Mesendoderm (in vitro differentiated cells): ENCODE data around the gene NKD1.

ENCODE experiments used
- DNase-seq: peaks from one replicate; pipeline ENCODE4 v3.0.0; 2013
- H2AK5ac ChIP-seq: 2 replicates; pipeline ENCODE4 v1.6.1; 2013; ENCODE audit warnings: low read length, inconsistent platforms
- H2BK120ac ChIP-seq: 2 replicates; pipeline ENCODE4 v1.6.1; 2013; ENCODE audit warnings: low read depth, mild to moderate bottlenecking, low read length, moderate library complexity, mixed read lengths
- H2BK15ac ChIP-seq: replicated peaks from 2 replicates; pipeline ENCODE4 v1.6.1; 2013; ENCODE audit warnings: low read depth, mild to moderate bottlenecking, moderate library complexity
- H2BK5ac ChIP-seq: 2 replicates; pipeline ENCODE4 v1.6.1; 2013; ENCODE audit warnings: low read length, inconsistent platforms
- H3K18ac ChIP-seq: 2 replicates; pipeline ENCODE4 v1.6.1; 2013; ENCODE audit warnings: mild to moderate bottlenecking, low read length, mixed read lengths
- H3K23ac ChIP-seq: one replicate; pipeline ENCODE4 v1.6.1; 2013; ENCODE audit warnings: low read length
- H3K27ac ChIP-seq: 2 replicates; pipeline ENCODE4 v1.5.1; 2013; ENCODE audit warnings: low read depth, mild to moderate bottlenecking, inconsistent platforms, low read length, moderate library complexity
- H3K27me3 ChIP-seq: 2 replicates; pipeline ENCODE4 v1.6.1; 2013; ENCODE audit warnings: low read length, control low read depth, mild to moderate bottlenecking, inconsistent platforms; ENCODE audit not compliant: insufficient read depth, poor library complexity
- H3K36me3 ChIP-seq: 2 replicates; pipeline ENCODE4 v1.6.1; 2013; ENCODE audit warnings: low read length, inconsistent platforms; ENCODE audit not compliant: control insufficient read depth, insufficient read depth
- H3K4ac ChIP-seq: one replicate; pipeline ENCODE4 v1.6.1; 2013; ENCODE audit warnings: low read depth, mild to moderate bottlenecking, low read length, moderate library complexity
- H3K4me1 ChIP-seq: 2 replicates; pipeline ENCODE4 v1.6.1; 2013; ENCODE audit warnings: low read depth, low read length, inconsistent platforms; ENCODE audit not compliant: control insufficient read depth
- H3K4me2 ChIP-seq: 2 replicates; pipeline ENCODE4 v1.6.1; 2013; ENCODE audit warnings: low read length
- H3K4me3 ChIP-seq: 2 replicates; pipeline ENCODE4 v1.5.1; 2013; ENCODE audit warnings: mild to moderate bottlenecking, low read length
- H3K56ac ChIP-seq: one replicate; pipeline ENCODE4 v1.6.1; 2013; ENCODE audit warnings: low read length
- H3K79me1 ChIP-seq: 2 replicates; pipeline ENCODE4 v1.6.1; 2013; ENCODE audit warnings: low read length, inconsistent platforms
- H3K79me2 ChIP-seq: 2 replicates; pipeline ENCODE4 v1.6.1; 2013; ENCODE audit warnings: mild to moderate bottlenecking, low read length; ENCODE audit not compliant: control insufficient read depth, insufficient read depth
- H3K9ac ChIP-seq: 2 replicates; pipeline ENCODE4 v1.6.1; 2013; ENCODE audit warnings: low read length, inconsistent platforms
- H4K5ac ChIP-seq: one replicate; pipeline ENCODE4 v1.6.1; 2013; ENCODE audit warnings: low read length
- H4K8ac ChIP-seq: one replicate; pipeline ENCODE4 v1.6.1; 2013; ENCODE audit warnings: low read depth, mild to moderate bottlenecking, control low read depth, low read length, moderate library complexity
- WGBS: extraction: QIAGEN DNeasy Blood & Tissue Kit; methylation state at CpG from one replicate; pipeline ENCODE4 v1.1.7; 2013; ENCODE audit warnings: low lambda C conversion rate, missing lambda C conversion rate; ENCODE audit not compliant: insufficient coverage; ENCODE audit errors: extremely low coverage; 5-methylcytosine and 5-hydroxymethylcytosine counted together

NKD1 gene

GRCh38 chr16:50664270-50664669, 116.1 kb downstream of the NKD1 start:
- H3K79me1 ChIP-seq: no peaks in the 10 kb centered on the region
- no peak overlapping the region for H2AK5ac ChIP-seq
- H3K27ac ChIP-seq: no peak overlapping the region
- H3K18ac ChIP-seq: no peak overlapping the region
- H3K4ac ChIP-seq: no peak overlapping the region
- H3K56ac ChIP-seq: no peak overlapping the region
- H3K4me1 ChIP-seq: peaks cover 3% of the 10 kb centered on the region
- no peaks in the 10 kb centered on the region for H3K36me3 ChIP-seq
- H4K8ac ChIP-seq: no peak overlapping the region
- no peak overlapping the region for H3K4me2 ChIP-seq
- no peak overlapping the region for H3K23ac ChIP-seq
- no peak overlapping the region for H2BK120ac ChIP-seq
- no peak for DNase-seq
- no peaks in the 10 kb centered on the region for H3K79me2 ChIP-seq
- H4K5ac ChIP-seq: no peak overlapping the region
- no peak overlapping the region for H3K4me3 ChIP-seq
- WGBS: no CpG with 5 or more reads among the region's 5 CpGs
- H2BK15ac ChIP-seq: no peak overlapping the region
- H3K27me3 ChIP-seq: no peaks in the 10 kb centered on the region
- no peak overlapping the region for H2BK5ac ChIP-seq
- H3K9ac ChIP-seq: no peak overlapping the region

GRCh38 chr16:50665128-50665878, 117.1 kb downstream of the NKD1 start:
- H3K4me3 ChIP-seq: peak overlapping the region; percentile 7
- H3K56ac ChIP-seq: peak overlapping the region; percentile 63
- no peak overlapping the region for H3K27ac ChIP-seq
- no peak overlapping the region for H3K23ac ChIP-seq
- peak overlapping the region; percentile 60 for H3K9ac ChIP-seq
- no peak overlapping the region for H2BK5ac ChIP-seq
- H2BK15ac ChIP-seq: no peak overlapping the region
- H3K4ac ChIP-seq: no peak overlapping the region
- no peak overlapping the region for H2AK5ac ChIP-seq
- H2BK120ac ChIP-seq: no peak overlapping the region
- H3K79me2 ChIP-seq: no peaks in the 10 kb centered on the region
- WGBS: no CpG with 5 or more reads among the region's 40 CpGs
- peak overlapping the region; percentile 0 for H3K18ac ChIP-seq
- H4K5ac ChIP-seq: no peak overlapping the region
- H4K8ac ChIP-seq: peak overlapping the region; percentile 67
- peak; percentile 85 for DNase-seq
- H3K79me1 ChIP-seq: no peaks in the 10 kb centered on the region
- H3K27me3 ChIP-seq: no peaks in the 10 kb centered on the region
- no peaks in the 10 kb centered on the region for H3K4me1 ChIP-seq
- peak overlapping the region; percentile 41 for H3K4me2 ChIP-seq
- H3K36me3 ChIP-seq: no peaks in the 10 kb centered on the region

GRCh38 chr16:50666658-50667496, 118.7 kb downstream of the NKD1 start:
- no peak overlapping the region for H3K18ac ChIP-seq
- H4K5ac ChIP-seq: no peak overlapping the region
- H2BK5ac ChIP-seq: no peak overlapping the region
- no peak overlapping the region for H3K9ac ChIP-seq
- no peaks in the 10 kb centered on the region for H3K4me1 ChIP-seq
- H2BK15ac ChIP-seq: no peak overlapping the region
- no peak overlapping the region for H3K4ac ChIP-seq
- no peak overlapping the region for H3K56ac ChIP-seq
- H3K4me3 ChIP-seq: no peak overlapping the region
- no peak overlapping the region for H2AK5ac ChIP-seq
- no peak for DNase-seq
- no CpG with 5 or more reads among the region's 9 CpGs for WGBS
- no peaks in the 10 kb centered on the region for H3K79me2 ChIP-seq
- H3K4me2 ChIP-seq: no peak overlapping the region
- H3K27ac ChIP-seq: no peak overlapping the region
- no peak overlapping the region for H3K23ac ChIP-seq
- no peaks in the 10 kb centered on the region for H3K36me3 ChIP-seq
- H2BK120ac ChIP-seq: no peak overlapping the region
- no peak overlapping the region for H4K8ac ChIP-seq
- no peaks in the 10 kb centered on the region for H3K27me3 ChIP-seq
- H3K79me1 ChIP-seq: no peaks in the 10 kb centered on the region

- Histone ChIP-seq H3K56ac (no peak overlapping the region), H3K27me3 (no peaks in the 10 kb centered on the region), H3K27ac (no peak overlapping the region), H3K4ac (no peak overlapping the region), H3K36me3 (no peaks in the 10 kb centered on the region), H3K18ac (no peak overlapping the region), H4K5ac (no peak overlapping the region), H3K9ac (no peak overlapping the region), H3K23ac (no peak overlapping the region), H4K8ac (no peak overlapping the region), H3K4me1 (no peaks in the 10 kb centered on the region), H3K79me1 (no peaks in the 10 kb centered on the region), H3K4me2 (no peak overlapping the region), H3K4me3 (no peak overlapping the region), H2BK15ac (no peak overlapping the region), H2BK5ac (no peak overlapping the region), H2AK5ac (no peak overlapping the region), H2BK120ac (no peak overlapping the region), H3K79me2 (no peaks in the 10 kb centered on the region)
- no CpG with 5 or more reads among the region's 21 CpGs for WGBS
- DNase-seq: peak; percentile 58
These were observed 119.5 kb downstream of the NKD1 start for GRCh38 chr16:50667497-50668367.

- no peak overlapping the region for H3K4ac ChIP-seq
- DNase-seq: no peak
- no peak overlapping the region for H3K4me3 ChIP-seq
- WGBS: no CpG with 5 or more reads among the region's 5 CpGs
- H3K36me3 ChIP-seq: no peaks in the 10 kb centered on the region
- no peak overlapping the region for H2AK5ac ChIP-seq
- no peak overlapping the region for H3K9ac ChIP-seq
- H3K23ac ChIP-seq: no peak overlapping the region
- H3K56ac ChIP-seq: no peak overlapping the region
- no peaks in the 10 kb centered on the region for H3K27me3 ChIP-seq
- no peak overlapping the region for H4K8ac ChIP-seq
- no peak overlapping the region for H2BK5ac ChIP-seq
- H2BK15ac ChIP-seq: no peak overlapping the region
- no peak overlapping the region for H3K4me2 ChIP-seq
- H3K79me2 ChIP-seq: no peaks in the 10 kb centered on the region
- no peak overlapping the region for H3K27ac ChIP-seq
- H4K5ac ChIP-seq: no peak overlapping the region
- no peak overlapping the region for H2BK120ac ChIP-seq
- no peaks in the 10 kb centered on the region for H3K4me1 ChIP-seq
- H3K18ac ChIP-seq: no peak overlapping the region
- no peaks in the 10 kb centered on the region for H3K79me1 ChIP-seq
These were observed 120.3 kb downstream of the NKD1 start for GRCh38 chr16:50668368-50669008.
